AG09319 (cell line): Measurements from ENCODE around the gene MARCHF3.
"Not testable (repeated sequence)": the region's sequence is repeated elsewhere in the genome, so short reads cannot be mapped to it uniquely, and the experiment has no call there.

Experiments used
- DNase-seq: peaks from one replicate; pipeline ENCODE4 v3.0.0-alpha.2; 2010; ENCODE audit warnings: low read depth; ENCODE audit errors: extremely low read depth
- CTCF ChIP-seq: IDR thresholded peaks from 2 replicates; pipeline ENCODE4 v1.5.1; 2011; ENCODE audit warnings: low read depth, mild to moderate bottlenecking, inconsistent platforms, low read length, moderate library complexity

Gene MARCHF3

GRCh38 chr5:127022846-127023245 lies 7.5 kb downstream of the MARCHF3 start:
- DNase-seq, result no peak
- no peak for TF ChIP-seq CTCF

GRCh38 chr5:127019928-127020327 lies 10.4 kb downstream of the MARCHF3 start:
- no peak for TF ChIP-seq CTCF
- DNase-seq, result no peak

GRCh38 chr5:127016722-127017121 lies 13.6 kb downstream of the MARCHF3 start:
- not testable (repeated sequence) for DNase-seq

- no peak for TF ChIP-seq CTCF
- no peak for DNase-seq
These were observed 14.6 kb downstream of the MARCHF3 start for GRCh38 chr5:127015716-127016115.

GRCh38 chr5:127014573-127014972 lies 15.8 kb downstream of the MARCHF3 start:
- no peak for TF ChIP-seq CTCF
- DNase-seq, result no peak

- DNase-seq, result no peak
- TF ChIP-seq CTCF, result no peak
These were observed 17.0 kb downstream of the MARCHF3 start for GRCh38 chr5:127013407-127013806.

GRCh38 chr5:127012916-127013315 lies 17.4 kb downstream of the MARCHF3 start:
- TF ChIP-seq CTCF, result no peak
- DNase-seq, result no peak

- DNase-seq, result no peak
- TF ChIP-seq CTCF, result no peak
These were observed 18.3 kb downstream of the MARCHF3 start for GRCh38 chr5:127011961-127012644.
